D721Med (cell line): Measurements from ENCODE around the gene FBXO46.

ENCODE experiments used
- DNase-seq: peaks from one replicate; pipeline ENCODE4 v3.0.0; 2011; ENCODE audit warnings: low spot score; ENCODE audit not compliant: insufficient read length
- FAIRE-seq: peaks from 2 replicates; lab custom pipeline; 2011; peaks lifted over from hg19 to GRCh38; lab: Jason Lieb, UNC
- CTCF ChIP-seq: IDR thresholded peaks from 2 replicates; pipeline ENCODE4 v1.5.1; 2012; ENCODE audit warnings: mild to moderate bottlenecking, control low read depth; ENCODE audit not compliant: insufficient read depth; ENCODE audit errors: missing control alignments

The FBXO46 gene

GRCh38 chr19:45730368-45731288 lies at the start of gene FBXO46:
Gene FBXO46 (minus strand): TSS chr19:45730896. CDS start chr19:45713495, 17,401 bp downstream.
- no peak for FAIRE-seq
- DNase-seq: peak; percentile 94
- TF ChIP-seq CTCF: peak; percentile 15

GRCh38 chr19:45780146-45780447 lies 49.4 kb upstream of the FBXO46 start:
- no peak for FAIRE-seq
- TF ChIP-seq CTCF: no peak
- DNase-seq: no peak

- DNase-seq (no peak), FAIRE-seq (no peak)
- peak; percentile 68 for TF ChIP-seq CTCF
Observed at GRCh38 chr19:45779231-45780145, 48.8 kb upstream of the FBXO46 start.

- TF ChIP-seq CTCF: no peak
- DNase-seq (no peak), FAIRE-seq (no peak)
Observed at GRCh38 chr19:45778010-45778661, 47.4 kb upstream of the FBXO46 start.

- DNase-seq (no peak), FAIRE-seq (no peak)
- TF ChIP-seq CTCF: no peak
Observed at GRCh38 chr19:45777395-45777961, 46.8 kb upstream of the FBXO46 start.

- no peak for TF ChIP-seq CTCF
- FAIRE-seq (no peak), DNase-seq (no peak)
Observed at GRCh38 chr19:45774765-45775164, 44.1 kb upstream of the FBXO46 start.
